PFSK-1 (cell line): ENCODE measurements around the gene UBQLN4.

Source experiments
- FOXP2 ChIP-seq: optimal IDR thresholded peaks from 2 replicates; pipeline ENCODE3; 2011; ENCODE audit warnings: borderline replicate concordance, control low read depth, inconsistent platforms; ENCODE audit not compliant: insufficient read depth; ENCODE audit errors: extremely low read length, extremely low read depth
- POLR2AphosphoS5 ChIP-seq: IDR thresholded peaks from 2 replicates; pipeline ENCODE4 v1.6.1; 2012; ENCODE audit warnings: low read depth, mild to moderate bottlenecking, control low read depth, low read length, moderate library complexity
- REST ChIP-seq, 2 experiments: IDR thresholded peaks; 2 replicates each; pipeline versions ENCODE4 v1.6.1 to v1.8.0; 2011 to 2012; ENCODE audit warnings: low read depth in 2 of 2, low read length in 2 of 2, control low read depth in 1 of 2, inconsistent platforms in 1 of 2, mild to moderate bottlenecking in 1 of 2, moderate library complexity in 1 of 2; ENCODE audit not compliant: insufficient read depth in 1 of 2
- SIN3A ChIP-seq: IDR thresholded peaks from 2 replicates; pipeline ENCODE4 v1.6.1; 2012; ENCODE audit warnings: mild to moderate bottlenecking, low read length, moderate library complexity, borderline replicate concordance; ENCODE audit not compliant: insufficient read depth
- TAF1 ChIP-seq: IDR thresholded peaks from 2 replicates; pipeline ENCODE4 v1.6.1; 2012; ENCODE audit warnings: low read length, control low read depth, borderline replicate concordance; ENCODE audit not compliant: insufficient read depth

The UBQLN4 gene

GRCh38 chr1:156006666-156007376 lies 46.8 kb downstream of the UBQLN4 start:
- TF ChIP-seq REST (IDR thresholded peaks at IDR 0.05; ENCODE audit: insufficient read depth in 1 of 2, low read depth in 2 of 2, low read length in 2 of 2) (no peak), TAF1 (no peak), FOXP2 (no peak), SIN3A (no peak), POLR2AphosphoS5 (no peak)

- no peak for TF ChIP-seq FOXP2
- TF ChIP-seq POLR2AphosphoS5: no peak
- TF ChIP-seq TAF1: no peak
- no peak for TF ChIP-seq SIN3A
- no peak for TF ChIP-seq REST (IDR thresholded peaks at IDR 0.05; ENCODE audit: insufficient read depth in 1 of 2, low read depth in 2 of 2, low read length in 2 of 2)
Measured at GRCh38 chr1:156004843-156005584, 48.6 kb downstream of the UBQLN4 start.

- TF ChIP-seq SIN3A (no peak), TAF1 (no peak), POLR2AphosphoS5 (no peak), REST (IDR thresholded peaks at IDR 0.05; ENCODE audit: insufficient read depth in 1 of 2, low read depth in 2 of 2, low read length in 2 of 2) (no peak), FOXP2 (no peak)
Measured at GRCh38 chr1:156003923-156004188, 49.7 kb downstream of the UBQLN4 start.

- TF ChIP-seq REST (IDR thresholded peaks at IDR 0.05; ENCODE audit: insufficient read depth in 1 of 2, low read depth in 2 of 2, low read length in 2 of 2) (no peak), FOXP2 (no peak), TAF1 (no peak), SIN3A (no peak), POLR2AphosphoS5 (no peak)
Measured at GRCh38 chr1:156002188-156002911, 51.2 kb downstream of the UBQLN4 start.
